HFFc6 (cell line): Measurements from ENCODE around the gene GBX1. TPM values are rescaled to one million over a fixed set of nuclear protein-coding genes. Genes with fewer than 3 reads are reported as not detected.

ENCODE experiments used
- DNase-seq: peaks from one replicate; pipeline ENCODE4 v3.0.0-alpha.2; 2018
- H3K27ac Mint-ChIP-seq: 2 replicates; pipeline ENCODE4 v1.8.0; 2020; ENCODE audit warnings: mild to moderate bottlenecking, mixed read lengths
- H3K27me3 Mint-ChIP-seq: 2 replicates; pipeline ENCODE4 v1.8.0; 2021; ENCODE audit warnings: mild to moderate bottlenecking, moderate library complexity, mixed read lengths; ENCODE audit not compliant: insufficient read depth
- H3K36me3 Mint-ChIP-seq: 2 replicates; pipeline ENCODE4 v1.8.0; 2021; ENCODE audit warnings: low read depth, mixed read lengths
- H3K4me1 Mint-ChIP-seq: 2 replicates; pipeline ENCODE4 v1.8.0; 2020; ENCODE audit warnings: low read depth, mixed read lengths
- H3K4me3 Mint-ChIP-seq: 2 replicates; pipeline ENCODE4 v1.8.0; 2020; ENCODE audit warnings: mild to moderate bottlenecking, moderate library complexity, mixed read lengths
- H3K9me3 Mint-ChIP-seq: 2 replicates; pipeline ENCODE4 v1.8.0; 2020; ENCODE audit warnings: mild to moderate bottlenecking, mixed read lengths
- total RNA-seq, 6 experiments: library from RNA; stranded (reverse); fragmentation: NEBNext Ultra II Directional; extraction: Animal tissue kit (Norgen Biotek cat#: 25700); gene quantifications; 2 replicates in 1 of 6; 3 replicates in 5 of 6; pipeline ENCODE4 v1.2.3, GENCODE V29; 2021
- TF ChIP-seq, protein P1 (sequence below): fragments of 200-600 bp; sonication (generic); IDR thresholded peaks from 2 replicates; pipeline ENCODE4 v1.5.0; 2021; ENCODE audit warnings: antibody characterized with exemption, mild to moderate bottlenecking

GBX1 gene
- total RNA-seq, 6 experiments from 2014 or later = not detected

GRCh38 chr7:151128716-151129115 is 38.8 kb downstream of the GBX1 start:
- H3K27ac Mint-ChIP-seq = no peak overlapping the region
- peaks cover 9% of the 10 kb centered on the region; the same call in 1 of the 2 replicates for H3K36me3 Mint-ChIP-seq
- no peak for DNase-seq
- no peaks in the 10 kb centered on the region for H3K9me3 Mint-ChIP-seq
- H3K4me1 Mint-ChIP-seq = peaks cover 5% of the 10 kb centered on the region; the same call in 1 of the 2 replicates
- TF ChIP-seq, protein P1, sequence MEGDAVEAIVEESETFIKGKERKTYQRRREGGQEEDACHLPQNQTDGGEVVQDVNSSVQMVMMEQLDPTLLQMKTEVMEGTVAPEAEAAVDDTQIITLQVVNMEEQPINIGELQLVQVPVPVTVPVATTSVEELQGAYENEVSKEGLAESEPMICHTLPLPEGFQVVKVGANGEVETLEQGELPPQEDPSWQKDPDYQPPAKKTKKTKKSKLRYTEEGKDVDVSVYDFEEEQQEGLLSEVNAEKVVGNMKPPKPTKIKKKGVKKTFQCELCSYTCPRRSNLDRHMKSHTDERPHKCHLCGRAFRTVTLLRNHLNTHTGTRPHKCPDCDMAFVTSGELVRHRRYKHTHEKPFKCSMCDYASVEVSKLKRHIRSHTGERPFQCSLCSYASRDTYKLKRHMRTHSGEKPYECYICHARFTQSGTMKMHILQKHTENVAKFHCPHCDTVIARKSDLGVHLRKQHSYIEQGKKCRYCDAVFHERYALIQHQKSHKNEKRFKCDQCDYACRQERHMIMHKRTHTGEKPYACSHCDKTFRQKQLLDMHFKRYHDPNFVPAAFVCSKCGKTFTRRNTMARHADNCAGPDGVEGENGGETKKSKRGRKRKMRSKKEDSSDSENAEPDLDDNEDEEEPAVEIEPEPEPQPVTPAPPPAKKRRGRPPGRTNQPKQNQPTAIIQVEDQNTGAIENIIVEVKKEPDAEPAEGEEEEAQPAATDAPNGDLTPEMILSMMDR = no peak
- peaks cover 4% of the 10 kb centered on the region; the same call in 1 of the 2 replicates for H3K27me3 Mint-ChIP-seq
- H3K4me3 Mint-ChIP-seq = no peak overlapping the region

DNA sequence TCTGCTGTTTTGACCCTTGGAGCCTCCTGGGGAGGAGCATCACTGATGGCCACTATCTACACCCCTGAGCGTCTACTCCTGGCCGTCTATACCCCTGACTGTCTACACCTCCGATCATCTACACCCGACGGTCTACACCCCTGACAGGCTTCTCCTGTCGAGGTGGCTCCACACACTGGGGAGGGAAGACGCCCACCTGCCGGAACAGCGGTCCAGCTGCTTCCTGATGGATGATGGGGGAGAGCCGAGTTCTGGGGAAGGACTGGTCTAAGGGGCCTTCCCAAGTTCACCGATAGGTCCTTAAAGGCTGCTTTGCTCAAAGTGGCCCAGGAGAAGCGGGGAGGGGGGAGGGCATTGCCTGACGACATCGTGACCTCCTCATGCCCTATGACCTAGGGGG is 39.4 kb downstream of the GBX1 start:
- H3K27me3 Mint-ChIP-seq = peaks cover 5% of the 10 kb centered on the region; the same call in 1 of the 2 replicates
- TF ChIP-seq, protein P1 = no peak
- H3K4me3 Mint-ChIP-seq = no peak overlapping the region
- no peaks in the 10 kb centered on the region for H3K9me3 Mint-ChIP-seq
- peaks cover 5% of the 10 kb centered on the region; the same call in 1 of the 2 replicates for H3K4me1 Mint-ChIP-seq
- H3K27ac Mint-ChIP-seq = no peak overlapping the region
- DNase-seq = no peak
- H3K36me3 Mint-ChIP-seq = peaks cover 11% of the 10 kb centered on the region; the same call in 1 of the 2 replicates

- TF ChIP-seq, protein P1 = no peak
- DNase-seq = no peak
- H3K36me3 Mint-ChIP-seq = peaks cover 11% of the 10 kb centered on the region; the same call in 1 of the 2 replicates
- peaks cover 5% of the 10 kb centered on the region; the same call in 1 of the 2 replicates for H3K27me3 Mint-ChIP-seq
- no peak overlapping the region for H3K27ac Mint-ChIP-seq
- H3K4me3 Mint-ChIP-seq = no peak overlapping the region
- H3K4me1 Mint-ChIP-seq = peaks cover 5% of the 10 kb centered on the region; the same call in 1 of the 2 replicates
- no peaks in the 10 kb centered on the region for H3K9me3 Mint-ChIP-seq
Measured at GRCh38 chr7:151126491-151127137, 40.9 kb downstream of the GBX1 start.

GRCh38 chr7:151125846-151126481 is 41.5 kb downstream of the GBX1 start:
- TF ChIP-seq, protein P1 = no peak
- no peak for DNase-seq
- Mint-ChIP-seq H3K4me3 (peak overlapping the region; percentile 82), H3K27me3 (peaks cover 5% of the 10 kb centered on the region; the same call in 1 of the 2 replicates), H3K36me3 (peaks cover 18% of the 10 kb centered on the region; the same call in 1 of the 2 replicates), H3K27ac (no peak overlapping the region), H3K4me1 (peaks cover 5% of the 10 kb centered on the region; the same call in 1 of the 2 replicates), H3K9me3 (no peaks in the 10 kb centered on the region)

GRCh38 chr7:151125470-151125845 is 42.0 kb downstream of the GBX1 start:
- TF ChIP-seq, protein P1 = peak; percentile 46
- no peak for DNase-seq
- Mint-ChIP-seq H3K36me3 (peaks cover 23% of the 10 kb centered on the region; the same call in 1 of the 2 replicates), H3K9me3 (no peaks in the 10 kb centered on the region), H3K27me3 (peaks cover 5% of the 10 kb centered on the region; the same call in 1 of the 2 replicates), H3K4me1 (peaks cover 5% of the 10 kb centered on the region; the same call in 1 of the 2 replicates), H3K4me3 (peak overlapping the region; percentile 82), H3K27ac (no peak overlapping the region)
